ENCODE data around the gene COX6B2.

DNA sequence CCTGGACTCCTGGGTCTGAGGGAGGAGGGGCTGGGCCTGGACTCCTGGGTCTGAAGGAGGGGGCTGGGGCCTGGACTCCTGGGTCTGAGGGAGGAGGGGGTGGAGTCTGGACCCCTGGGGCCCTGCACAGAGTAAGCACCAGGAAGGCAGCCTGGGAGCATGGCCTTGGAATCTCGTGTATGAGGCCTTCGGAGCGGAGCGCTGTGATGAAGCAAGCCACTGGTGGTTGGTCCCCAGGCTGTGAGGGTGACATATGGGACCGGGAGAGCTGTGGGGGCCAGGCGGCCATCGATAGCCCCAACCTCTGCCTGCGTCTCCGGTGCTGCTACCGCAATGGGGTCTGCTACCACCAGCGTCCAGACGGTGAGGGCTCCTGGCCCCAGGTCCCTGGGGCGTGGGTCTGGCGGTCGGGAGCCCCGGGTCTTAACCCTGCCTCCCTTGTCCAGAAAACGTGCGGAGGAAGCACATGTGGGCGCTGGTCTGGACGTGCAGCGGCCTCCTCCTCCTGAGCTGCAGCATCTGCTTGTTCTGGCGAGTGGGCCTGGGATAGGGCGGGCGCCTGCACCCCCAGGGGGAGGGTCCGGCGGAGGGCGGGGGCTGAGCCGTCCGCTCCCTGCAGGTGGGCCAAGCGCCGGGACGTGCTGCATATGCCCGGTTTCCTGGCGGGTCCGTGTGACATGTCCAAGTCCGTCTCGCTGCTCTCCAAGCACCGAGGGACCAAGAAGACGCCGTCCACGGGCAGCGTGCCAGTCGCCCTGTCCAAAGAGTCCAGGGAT is 23.0 kb upstream of the COX6B2 start:
- TF ChIP-seq, protein P1, sequence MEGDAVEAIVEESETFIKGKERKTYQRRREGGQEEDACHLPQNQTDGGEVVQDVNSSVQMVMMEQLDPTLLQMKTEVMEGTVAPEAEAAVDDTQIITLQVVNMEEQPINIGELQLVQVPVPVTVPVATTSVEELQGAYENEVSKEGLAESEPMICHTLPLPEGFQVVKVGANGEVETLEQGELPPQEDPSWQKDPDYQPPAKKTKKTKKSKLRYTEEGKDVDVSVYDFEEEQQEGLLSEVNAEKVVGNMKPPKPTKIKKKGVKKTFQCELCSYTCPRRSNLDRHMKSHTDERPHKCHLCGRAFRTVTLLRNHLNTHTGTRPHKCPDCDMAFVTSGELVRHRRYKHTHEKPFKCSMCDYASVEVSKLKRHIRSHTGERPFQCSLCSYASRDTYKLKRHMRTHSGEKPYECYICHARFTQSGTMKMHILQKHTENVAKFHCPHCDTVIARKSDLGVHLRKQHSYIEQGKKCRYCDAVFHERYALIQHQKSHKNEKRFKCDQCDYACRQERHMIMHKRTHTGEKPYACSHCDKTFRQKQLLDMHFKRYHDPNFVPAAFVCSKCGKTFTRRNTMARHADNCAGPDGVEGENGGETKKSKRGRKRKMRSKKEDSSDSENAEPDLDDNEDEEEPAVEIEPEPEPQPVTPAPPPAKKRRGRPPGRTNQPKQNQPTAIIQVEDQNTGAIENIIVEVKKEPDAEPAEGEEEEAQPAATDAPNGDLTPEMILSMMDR (IDR thresholded peaks at IDR 0.05; ENCODE audit: extremely low read depth in 1 of 2, insufficient read depth in 1 of 2, low read depth in 1 of 2, low read length in 2 of 2): no peak
- TF ChIP-seq POLR2A (IDR thresholded peaks at IDR 0.05; ENCODE audit: low read depth, low read length): no peak
- no peak for TF ChIP-seq FOS (IDR thresholded peaks at IDR 0.05; ENCODE audit: borderline replicate concordance, insufficient read depth, low read length)
- no peak for TF ChIP-seq POLR2AphosphoS5 (IDR thresholded peaks at IDR 0.05; ENCODE audit: insufficient read depth, low read depth, low read length)
- TF ChIP-seq GATA2 (IDR thresholded peaks at IDR 0.05; ENCODE audit: insufficient read depth, insufficient read length, low read depth, low read length): no peak
- TF ChIP-seq EZH2 (IDR thresholded peaks at IDR 0.05; ENCODE audit: borderline replicate concordance, low read depth, low read length, severe bottlenecking): peak; percentile 70
- TF ChIP-seq MYC (IDR thresholded peaks at IDR 0.05; ENCODE audit: low read depth, low read length): no peak
- TF ChIP-seq, protein P2, sequence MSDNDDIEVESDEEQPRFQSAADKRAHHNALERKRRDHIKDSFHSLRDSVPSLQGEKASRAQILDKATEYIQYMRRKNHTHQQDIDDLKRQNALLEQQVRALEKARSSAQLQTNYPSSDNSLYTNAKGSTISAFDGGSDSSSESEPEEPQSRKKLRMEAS (IDR thresholded peaks at IDR 0.05; ENCODE audit: insufficient read depth, insufficient read length): no peak
- TF ChIP-seq JUN (IDR thresholded peaks at IDR 0.05; ENCODE audit: borderline replicate concordance, insufficient read depth, insufficient read length, low read depth): no peak
